Uterus (tissue), 4 donors: Measurements from ENCODE around the gene KCNIP1. TPM values are rescaled to one million over a fixed set of nuclear protein-coding genes. Genes with fewer than 3 reads are reported as not detected.

Experiments
- DNase-seq, 2 donors: peaks; one replicate each; pipeline ENCODE4 v3.0.0-alpha.2; 2019 to 2020
- H3K27ac ChIP-seq, 2 donors: fragments of 200-600 bp; sonication (generic); 1 replicate in 1 of 2; 2 replicates in 1 of 2; pipeline ENCODE4 v1.5.1; 2016 to 2018
- H3K27me3 ChIP-seq, 2 donors: fragments of 200-600 bp; sonication (generic); one replicate each; pipeline ENCODE4 v1.5.1; 2018 to 2019; ENCODE audit warnings: control low read depth in 1 of 2
- H3K36me3 ChIP-seq, 2 donors: fragments of 200-600 bp; sonication (generic); one replicate each; pipeline ENCODE4 v1.5.1; 2019; ENCODE audit warnings: control low read depth in 1 of 2
- H3K4me1 ChIP-seq, 2 donors: fragments of 200-600 bp; sonication (generic); one replicate each; pipeline ENCODE4 v1.5.1; 2018 to 2019; ENCODE audit warnings: control low read depth in 1 of 2
- H3K4me3 ChIP-seq, 2 donors: fragments of 200-600 bp; sonication (generic); 1 replicate in 1 of 2; 2 replicates in 1 of 2; pipeline ENCODE4 v1.5.1; 2018 to 2019; ENCODE audit warnings: mild to moderate bottlenecking in 1 of 2
- H3K9me3 ChIP-seq, 2 donors: fragments of 200-600 bp; sonication (generic); one replicate each; pipeline ENCODE4 v1.5.1; 2019; ENCODE audit warnings: control low read depth in 1 of 2
- POLR2A ChIP-seq, 2 donors: fragments of 450-650 bp; IDR thresholded peaks; one replicate each; pipeline ENCODE4 v1.6.1; 2016; ENCODE audit warnings: antibody characterized with exemption in 2 of 2, mild to moderate bottlenecking in 1 of 2, moderate library complexity in 1 of 2
- intact Hi-C: fragments of 100-400 bp; cut with DNase I; formaldehyde crosslinking; loops from one replicate; pipeline ENCODE4 v1.15.1; 2023; ENCODE audit warnings: low total_unique reads
- total RNA-seq, 4 donors: library from RNA; depleted of rRNA in 3 of 4; stranded (reverse); fragments of >200 nt in 3 of 4; gene quantifications; one replicate each; pipeline versions ENCODE4 v1.1.0 to v1.2.4, GENCODE V29; 2014 to 2023
- TF ChIP-seq, protein P1 (sequence below), 4 experiments: fragments of 200-600 bp in 2 of 4; fragments of 450-650 bp in 2 of 4; sonication (generic) in 2 of 4; IDR thresholded peaks; one replicate each; pipeline ENCODE4 v1.5.1; 2016 to 2019; ENCODE audit warnings: antibody characterized with exemption in 4 of 4, mild to moderate bottlenecking in 2 of 4, moderate library complexity in 1 of 4
- donor health status: DM: yes; HTN: yes; CAD: no.

The KCNIP1 gene
- total RNA-seq, 4 donors from 2014 or later: 1.3 to 7.0 (median 3.9) TPM

DNA sequence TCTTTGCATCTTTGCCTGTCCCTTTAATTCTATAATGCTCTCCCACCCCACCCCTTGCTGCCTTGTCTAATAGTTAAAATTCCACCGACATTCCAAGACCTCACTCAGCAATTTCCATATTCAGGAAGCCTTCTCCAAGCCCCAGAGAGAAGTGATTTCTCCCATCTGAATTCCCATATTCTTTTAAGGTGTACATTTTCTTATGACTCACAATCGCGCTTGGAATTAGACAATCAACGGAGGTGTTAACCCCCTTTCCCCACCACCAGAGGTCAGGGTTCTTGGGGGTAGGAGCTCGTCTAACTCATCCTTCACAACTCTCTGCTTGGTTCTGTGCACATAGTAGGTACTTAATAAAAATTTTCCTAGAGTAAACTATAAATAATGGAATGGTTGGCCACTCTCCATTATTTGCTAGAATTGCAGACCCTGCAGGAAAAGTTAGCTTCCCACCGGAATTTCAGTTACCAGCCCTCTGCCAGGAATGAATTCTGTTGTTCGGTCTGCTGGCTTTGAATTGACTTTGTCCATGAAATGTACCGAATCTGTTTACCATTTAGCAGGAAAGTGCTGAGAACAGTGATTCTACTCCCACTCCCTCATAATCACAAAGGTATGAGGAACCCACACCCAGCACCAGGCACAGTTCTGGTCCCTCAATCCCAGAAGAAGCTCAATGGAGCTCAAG is 5.0 kb downstream of the KCNIP1 start:
- no peak for DNase-seq
- TF ChIP-seq POLR2A (IDR thresholded peaks at IDR 0.05): no peak
- TF ChIP-seq, protein P1, sequence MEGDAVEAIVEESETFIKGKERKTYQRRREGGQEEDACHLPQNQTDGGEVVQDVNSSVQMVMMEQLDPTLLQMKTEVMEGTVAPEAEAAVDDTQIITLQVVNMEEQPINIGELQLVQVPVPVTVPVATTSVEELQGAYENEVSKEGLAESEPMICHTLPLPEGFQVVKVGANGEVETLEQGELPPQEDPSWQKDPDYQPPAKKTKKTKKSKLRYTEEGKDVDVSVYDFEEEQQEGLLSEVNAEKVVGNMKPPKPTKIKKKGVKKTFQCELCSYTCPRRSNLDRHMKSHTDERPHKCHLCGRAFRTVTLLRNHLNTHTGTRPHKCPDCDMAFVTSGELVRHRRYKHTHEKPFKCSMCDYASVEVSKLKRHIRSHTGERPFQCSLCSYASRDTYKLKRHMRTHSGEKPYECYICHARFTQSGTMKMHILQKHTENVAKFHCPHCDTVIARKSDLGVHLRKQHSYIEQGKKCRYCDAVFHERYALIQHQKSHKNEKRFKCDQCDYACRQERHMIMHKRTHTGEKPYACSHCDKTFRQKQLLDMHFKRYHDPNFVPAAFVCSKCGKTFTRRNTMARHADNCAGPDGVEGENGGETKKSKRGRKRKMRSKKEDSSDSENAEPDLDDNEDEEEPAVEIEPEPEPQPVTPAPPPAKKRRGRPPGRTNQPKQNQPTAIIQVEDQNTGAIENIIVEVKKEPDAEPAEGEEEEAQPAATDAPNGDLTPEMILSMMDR (IDR thresholded peaks at IDR 0.05): no peak
- no peaks in the 10 kb centered on the region for H3K4me1 ChIP-seq
- H3K4me3 ChIP-seq: no peak overlapping the region
- H3K9me3 ChIP-seq: no peaks in the 10 kb centered on the region
- H3K36me3 ChIP-seq: no peaks in the 10 kb centered on the region
- intact Hi-C loops: no loop called here
- no peaks in the 10 kb centered on the region for H3K27me3 ChIP-seq
- H3K27ac ChIP-seq: no peak overlapping the region

DNA sequence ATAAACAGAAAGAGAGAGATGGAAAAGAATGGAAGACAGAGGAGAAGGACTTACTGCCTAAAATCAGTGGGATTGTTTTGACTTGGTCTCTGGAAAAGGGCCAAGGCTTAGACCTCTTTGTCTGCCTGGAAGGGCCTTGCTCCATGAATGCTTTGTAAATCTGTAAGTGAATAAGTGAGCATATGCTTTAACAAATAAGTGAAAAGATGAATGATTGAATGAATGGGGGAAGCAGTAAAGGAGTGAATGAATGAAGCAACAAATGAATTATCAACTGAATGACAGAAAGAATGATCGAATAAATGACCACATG is 5.5 kb downstream of the KCNIP1 start:
- TF ChIP-seq, protein P1 (IDR thresholded peaks at IDR 0.05): no peak
- TF ChIP-seq POLR2A (IDR thresholded peaks at IDR 0.05): no peak
- Histone ChIP-seq H3K27me3 (no peaks in the 10 kb centered on the region), H3K27ac (no peak overlapping the region), H3K36me3 (no peaks in the 10 kb centered on the region), H3K9me3 (no peaks in the 10 kb centered on the region), H3K4me1 (no peaks in the 10 kb centered on the region), H3K4me3 (no peak overlapping the region)
- intact Hi-C loops: no loop called here
- DNase-seq: no peak

DNA sequence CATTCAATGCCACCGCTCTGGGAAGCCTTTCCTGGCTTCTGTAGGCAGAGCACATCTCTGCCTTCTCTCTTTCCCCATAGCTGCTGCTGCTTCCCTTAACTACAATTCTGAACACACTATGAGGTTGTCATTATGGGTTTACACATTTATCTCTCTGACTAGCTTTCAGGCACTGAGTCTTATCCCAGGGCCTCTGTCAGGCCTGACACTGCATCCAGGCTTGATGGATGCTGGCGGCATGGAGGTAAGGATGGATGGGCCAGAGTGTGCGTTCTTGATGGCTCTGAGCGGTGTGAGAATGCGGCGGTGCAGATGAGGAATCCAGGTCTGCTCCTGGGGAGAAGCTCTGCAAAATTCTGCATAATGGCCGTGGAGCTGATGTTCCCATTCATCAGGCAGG is 6.3 kb downstream of the KCNIP1 start:
- H3K4me3 ChIP-seq: no peak overlapping the region

DNA sequence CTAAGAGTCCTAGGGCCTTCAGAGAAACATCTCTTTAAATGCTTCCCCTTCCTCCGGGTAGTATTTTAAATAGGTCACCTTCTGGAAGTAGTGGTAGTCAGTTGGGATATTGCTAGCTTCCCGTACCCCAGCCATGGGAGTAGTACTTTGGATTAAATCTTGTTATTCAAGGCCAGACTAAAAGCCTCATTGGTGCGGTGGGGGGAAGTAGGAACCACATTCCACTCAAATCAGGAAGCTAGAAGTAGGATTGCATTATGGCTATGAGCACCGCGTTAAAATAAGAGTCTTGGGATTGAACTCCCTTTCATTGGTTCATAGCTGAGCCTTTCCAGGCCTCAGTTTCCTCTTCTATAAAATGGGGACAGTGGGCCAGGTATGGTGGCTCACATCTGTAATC is 6.7 kb downstream of the KCNIP1 start:
- TF ChIP-seq, protein P1 (IDR thresholded peaks at IDR 0.05): no peak
- TF ChIP-seq POLR2A (IDR thresholded peaks at IDR 0.05): no peak
- Histone ChIP-seq H3K9me3 (no peaks in the 10 kb centered on the region), H3K27me3 (no peaks in the 10 kb centered on the region), H3K36me3 (no peaks in the 10 kb centered on the region), H3K4me3 (no peak overlapping the region), H3K27ac (no peak overlapping the region), H3K4me1 (no peaks in the 10 kb centered on the region)
- no peak for DNase-seq
- intact Hi-C loops: no loop called here

More for the DNA sequence above, 6.3 kb downstream of the KCNIP1 start:
- H3K9me3 ChIP-seq: no peaks in the 10 kb centered on the region
- no peak for DNase-seq
- no peaks in the 10 kb centered on the region for H3K36me3 ChIP-seq
- no peak overlapping the region for H3K27ac ChIP-seq
- H3K27me3 ChIP-seq: no peaks in the 10 kb centered on the region
- no peak for TF ChIP-seq POLR2A (IDR thresholded peaks at IDR 0.05)
- TF ChIP-seq, protein P1 (IDR thresholded peaks at IDR 0.05): no peak
- H3K4me1 ChIP-seq: no peaks in the 10 kb centered on the region
- intact Hi-C loops: no loop called here

DNA sequence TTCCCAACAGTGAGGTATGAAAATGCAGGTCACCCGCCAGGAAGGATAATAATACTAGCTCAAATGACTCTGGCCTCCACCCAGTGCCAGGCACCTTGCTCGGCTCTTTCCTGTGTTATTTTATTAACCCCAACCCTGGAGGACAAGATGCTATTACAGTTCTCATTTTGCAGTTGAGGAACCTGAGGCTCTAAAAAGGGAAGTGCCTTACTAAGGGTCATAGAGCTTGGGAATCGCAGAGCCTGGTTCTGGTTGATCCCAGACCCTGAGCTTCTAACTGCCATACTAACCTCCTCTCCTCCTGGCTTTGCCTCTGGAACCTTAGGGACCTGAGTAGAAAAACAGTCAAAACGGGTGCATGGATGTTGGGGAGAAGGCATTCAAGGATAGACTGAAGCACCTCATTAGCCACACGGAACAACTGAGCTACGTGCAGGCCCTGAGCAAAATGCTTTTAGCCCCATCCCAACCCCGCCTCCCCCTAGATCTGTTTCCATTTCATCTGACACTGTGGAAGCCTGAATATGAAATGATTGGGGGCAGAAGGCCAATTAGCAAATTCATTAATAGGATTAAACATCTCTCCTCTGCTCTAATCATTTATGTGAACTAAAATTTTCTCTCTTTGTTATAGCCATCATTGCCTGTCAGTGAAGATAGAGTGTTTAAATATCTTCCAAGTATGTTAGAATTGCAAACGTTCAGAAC is 7.9 kb downstream of the KCNIP1 start:
- no peak overlapping the region for H3K27ac ChIP-seq
- H3K4me3 ChIP-seq: no peak overlapping the region
- no peaks in the 10 kb centered on the region for H3K36me3 ChIP-seq
- H3K4me1 ChIP-seq: no peaks in the 10 kb centered on the region
- H3K27me3 ChIP-seq: no peaks in the 10 kb centered on the region
- intact Hi-C loops: no loop called here
- DNase-seq: no peak
- TF ChIP-seq, protein P1 (IDR thresholded peaks at IDR 0.05): no peak
- TF ChIP-seq POLR2A (IDR thresholded peaks at IDR 0.05): no peak
- no peaks in the 10 kb centered on the region for H3K9me3 ChIP-seq
